Stimulated activated CD8-positive, alpha-beta memory T cell treated with anti-CD3 and anti-CD28 coated beads, Interleukin-7, amount 100 ng/mL, for 1 hour (primary cell): Measurements from ENCODE around the gene TUBD1.
"Not testable (repeated sequence)": the region's sequence is repeated elsewhere in the genome, so short reads cannot be mapped to it uniquely, and the experiment has no call there.

Experiments used
- DNase-seq, 2 donors: peaks; one replicate each; pipeline ENCODE4 v3.0.0-alpha.2; 2020; ENCODE audit warnings: low read depth in 2 of 2

The TUBD1 gene

GRCh38 chr17:59874376-59874775 is 18.4 kb downstream of the TUBD1 start:
- no peak for DNase-seq

GRCh38 chr17:59873414-59873813 is 19.3 kb downstream of the TUBD1 start:
- not testable (repeated sequence) for DNase-seq

GRCh38 chr17:59872351-59872750 is 20.4 kb downstream of the TUBD1 start:
- no peak for DNase-seq

GRCh38 chr17:59870482-59870881 is 22.3 kb downstream of the TUBD1 start:
- no peak for DNase-seq

GRCh38 chr17:59869941-59870218 is 22.9 kb downstream of the TUBD1 start:
- no peak for DNase-seq

- no peak for DNase-seq
Measured at GRCh38 chr17:59863616-59864015, 29.1 kb downstream of the TUBD1 start.

- no peak for DNase-seq
Measured at GRCh38 chr17:59859444-59860025, 33.2 kb downstream of the TUBD1 start.

GRCh38 chr17:59858932-59859331 is 33.8 kb downstream of the TUBD1 start:
- no peak for DNase-seq

GRCh38 chr17:59858167-59858816 is 34.5 kb downstream of the TUBD1 start:
- DNase-seq, result no peak

- DNase-seq, result no peak
Measured at GRCh38 chr17:59856859-59857794, 35.6 kb downstream of the TUBD1 start.

GRCh38 chr17:59853919-59854729 is 38.6 kb downstream of the TUBD1 start:
- DNase-seq, result not testable (repeated sequence)

- no peak for DNase-seq
Measured at GRCh38 chr17:59853168-59853918, 39.4 kb downstream of the TUBD1 start.

- DNase-seq, result not testable (repeated sequence)
Measured at GRCh38 chr17:59852847-59853167, 39.9 kb downstream of the TUBD1 start.

GRCh38 chr17:59851439-59852375 is 41.0 kb downstream of the TUBD1 start:
- DNase-seq, result no peak

- not testable (repeated sequence) for DNase-seq
Measured at GRCh38 chr17:59850311-59850710, 42.4 kb downstream of the TUBD1 start.

- no peak for DNase-seq
Measured at GRCh38 chr17:59848778-59849177, 44.0 kb downstream of the TUBD1 start.

GRCh38 chr17:59848385-59848668 is 44.4 kb downstream of the TUBD1 start:
- no peak for DNase-seq

GRCh38 chr17:59846394-59847165 is 46.2 kb downstream of the TUBD1 start:
- DNase-seq, result no peak

- no peak for DNase-seq
Measured at GRCh38 chr17:59845595-59846393, 46.9 kb downstream of the TUBD1 start.
